GM19240 (cell line): ENCODE results near the gene PCYT1B.
"Not testable (repeated sequence)": the region's sequence is repeated elsewhere in the genome, so short reads cannot be mapped to it uniquely, and the experiment has no call there.

ENCODE experiments used
- DNase-seq: peaks from one replicate; pipeline ENCODE4 v3.0.0; 2011; ENCODE audit warnings: low spot score; ENCODE audit not compliant: insufficient read length

Gene PCYT1B

GRCh38 chrX:24646006-24646405 is 1.1 kb downstream of the PCYT1B start:
- DNase-seq, result no peak

GRCh38 chrX:24643116-24643515 is 4.0 kb downstream of the PCYT1B start:
- DNase-seq, result no peak

DNA sequence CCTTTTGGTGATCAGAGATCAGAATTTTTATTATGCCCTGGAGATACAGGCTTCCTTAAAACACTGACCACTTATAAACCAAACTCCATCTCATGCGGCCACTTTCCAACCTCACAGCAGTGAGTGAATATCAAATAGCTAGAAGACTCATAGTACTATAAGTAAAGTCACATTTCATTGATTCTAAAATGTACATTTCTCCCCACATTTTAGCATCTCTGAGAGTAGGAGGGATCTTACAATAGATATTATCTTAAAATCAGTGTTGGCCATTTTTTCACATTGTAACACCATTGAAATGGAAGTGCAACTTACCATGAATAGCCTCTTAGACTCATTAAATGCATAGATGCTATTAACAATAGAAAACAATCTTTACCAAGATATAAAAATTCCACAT is 17.4 kb downstream of the PCYT1B start:
- DNase-seq, result no peak

GRCh38 chrX:24619647-24620046 is 27.5 kb downstream of the PCYT1B start:
- DNase-seq, result no peak

GRCh38 chrX:24610516-24610915 is 36.6 kb downstream of the PCYT1B start:
- DNase-seq, result no peak

- no peak for DNase-seq
Observed at GRCh38 chrX:24607616-24608015, 39.5 kb downstream of the PCYT1B start.

GRCh38 chrX:24605941-24606340 is 41.2 kb downstream of the PCYT1B start:
- not testable (repeated sequence) for DNase-seq

GRCh38 chrX:24603191-24603590 is 44.0 kb downstream of the PCYT1B start:
- no peak for DNase-seq

DNA sequence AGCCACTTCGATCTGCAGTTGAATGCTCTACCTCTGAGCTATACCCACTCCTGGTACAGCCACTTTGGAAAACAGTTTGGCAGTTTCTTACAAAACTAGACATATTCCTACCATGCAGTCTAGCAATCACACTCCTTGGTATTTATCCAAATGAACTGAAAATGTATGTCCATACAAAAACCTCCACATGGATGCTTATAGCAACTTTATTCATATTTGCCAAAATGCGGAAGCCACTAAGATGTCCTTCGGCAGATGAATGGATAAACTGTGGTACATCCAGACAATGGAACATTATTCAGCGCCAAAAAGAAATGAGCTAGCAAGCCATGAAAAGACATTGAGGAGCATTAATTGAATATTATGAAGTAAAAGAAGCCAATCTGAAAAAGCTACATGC is 45.3 kb downstream of the PCYT1B start:
- no peak for DNase-seq

DNA sequence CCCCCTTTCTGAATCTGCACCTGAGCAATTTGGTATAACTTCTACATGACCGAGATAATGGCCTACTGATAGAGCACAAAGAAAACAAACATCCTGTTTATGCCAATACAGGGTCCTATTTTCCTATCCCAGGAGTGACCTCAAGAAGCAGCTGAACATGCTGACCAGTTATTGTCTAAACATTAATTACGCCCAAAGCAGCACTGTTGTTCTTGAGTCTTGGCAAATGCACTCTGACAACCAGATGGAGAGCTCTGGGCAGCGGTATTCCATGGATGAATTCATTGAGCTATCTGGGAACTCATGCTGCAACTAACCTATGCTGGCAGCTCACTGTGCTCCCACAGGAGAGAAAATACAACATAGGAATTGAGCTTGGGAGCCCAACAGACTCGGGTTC is 52.6 kb downstream of the PCYT1B start:
- no peak for DNase-seq

- no peak for DNase-seq
Observed at GRCh38 chrX:24590111-24590510, 57.0 kb downstream of the PCYT1B start.

GRCh38 chrX:24577091-24577490 is 70.1 kb downstream of the PCYT1B start:
- no peak for DNase-seq

GRCh38 chrX:24575496-24575895 is 71.7 kb downstream of the PCYT1B start:
- DNase-seq, result no peak

DNA sequence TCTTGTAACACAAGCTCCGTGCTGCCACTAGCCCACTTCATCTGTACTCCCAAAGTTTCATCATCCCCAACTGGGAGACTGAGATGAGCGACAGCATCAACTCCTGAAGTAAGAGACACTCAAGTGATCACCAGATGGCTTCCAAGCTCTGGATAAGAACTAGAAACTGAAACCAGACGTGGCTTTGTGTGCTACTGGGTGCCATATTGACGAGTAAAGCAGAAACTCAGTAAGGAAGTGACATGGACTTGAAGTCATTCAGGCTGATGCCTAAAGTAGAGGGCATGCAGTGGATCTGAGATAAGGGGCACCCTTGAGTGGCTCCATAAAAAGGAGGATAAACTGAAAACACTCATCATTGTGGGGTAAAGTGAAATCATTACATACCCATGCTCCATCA is 72.4 kb downstream of the PCYT1B start:
- no peak for DNase-seq

- DNase-seq, result no peak
Observed at GRCh38 chrX:24567169-24567568, 80.0 kb downstream of the PCYT1B start.

DNA sequence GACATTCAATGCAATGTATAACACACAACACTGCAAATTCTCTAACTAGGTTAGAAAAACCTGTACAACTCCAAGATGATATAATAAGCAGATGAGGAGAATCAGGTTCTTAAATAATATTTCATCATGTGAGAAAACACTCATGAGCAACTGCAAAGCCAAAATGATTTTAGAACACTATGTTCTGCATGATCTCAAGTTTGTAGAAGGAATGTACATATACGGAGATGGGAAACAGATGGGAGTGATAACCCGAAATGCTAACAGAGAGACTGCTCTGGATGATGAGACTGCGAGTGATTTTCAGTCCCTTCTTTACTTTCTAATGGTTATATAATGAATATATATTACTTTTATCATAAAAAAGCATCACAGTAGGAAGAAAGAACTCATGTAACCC is 80.9 kb downstream of the PCYT1B start:
- DNase-seq, result no peak

- DNase-seq, result no peak
Observed at GRCh38 chrX:24563291-24564010, 83.7 kb downstream of the PCYT1B start.

DNA sequence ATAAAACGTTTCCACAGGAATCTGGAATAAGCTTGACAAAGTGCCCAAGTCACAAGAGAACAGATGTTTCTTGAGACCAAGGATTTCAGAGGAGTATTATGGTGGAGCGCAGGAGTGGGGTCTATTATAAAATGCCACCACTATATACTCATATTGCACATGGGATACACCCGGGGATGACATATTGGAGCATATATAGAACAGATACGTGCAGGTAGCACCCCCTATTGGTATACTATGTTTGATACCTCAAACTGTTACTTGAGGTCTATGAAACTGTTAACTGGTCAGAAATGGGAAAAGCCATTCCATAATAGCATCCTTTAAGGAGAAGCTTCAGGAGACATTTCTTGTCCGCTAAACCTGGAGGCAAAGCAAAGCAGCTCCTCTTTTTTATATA is 86.0 kb downstream of the PCYT1B start:
- peak; percentile 15 for DNase-seq

- no peak for DNase-seq
Observed at GRCh38 chrX:24553011-24553410, 94.1 kb downstream of the PCYT1B start.

GRCh38 chrX:24550166-24550565 is 97.0 kb downstream of the PCYT1B start:
- no peak for DNase-seq

GRCh38 chrX:24547961-24548360 is 99.2 kb downstream of the PCYT1B start:
- DNase-seq, result no peak

- DNase-seq, result no peak
Observed at GRCh38 chrX:24542756-24543155, 104.4 kb downstream of the PCYT1B start.

DNA sequence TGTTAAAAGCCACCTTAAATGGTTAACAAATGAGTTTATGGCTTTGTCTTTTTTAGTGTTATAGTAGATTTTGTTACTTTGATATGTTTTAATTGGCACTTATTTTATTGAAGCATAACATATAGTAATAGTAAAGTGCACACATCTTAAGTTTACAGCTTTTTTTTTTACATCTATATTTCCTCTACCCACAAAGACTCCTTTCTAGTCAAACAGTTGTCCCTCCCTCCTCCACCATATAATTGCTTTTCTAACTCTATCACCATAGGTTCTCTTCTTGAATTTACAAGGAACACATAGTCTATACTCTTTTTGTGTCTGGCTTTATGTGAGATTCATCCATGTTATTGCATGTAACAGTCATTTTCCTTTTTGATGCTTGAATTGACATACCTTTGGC is 110.6 kb downstream of the PCYT1B start:
- no peak for DNase-seq

GRCh38 chrX:24528605-24529004 is 118.5 kb downstream of the PCYT1B start:
- no peak for DNase-seq
